ENCODE data around the gene WDR75. TPM values are rescaled to one million over a fixed set of nuclear protein-coding genes. Genes with fewer than 3 reads are reported as not detected.

WDR75 gene
- total and polyA plus RNA-seq, 2 of the 13 experiments (the other 11 are each of a cell fraction or from before 2014, with no cell fraction given) = 63.0 to 74.1 TPM

- TF ChIP-seq ZBTB40 (IDR thresholded peaks at IDR 0.05) = no peak
- TF ChIP-seq ZBTB40 (CRISPR knock-in tag; IDR thresholded peaks at IDR 0.05) = no peak
- no peak for TF ChIP-seq ZNF512B (CRISPR knock-in tag; IDR thresholded peaks at IDR 0.05; ENCODE audit: borderline replicate concordance)
- no peak for TF ChIP-seq PHF21A (CRISPR knock-in tag; IDR thresholded peaks at IDR 0.05)
- TF ChIP-seq SNAPC4 (CRISPR knock-in tag; IDR thresholded peaks at IDR 0.05) = no peak
- no peak for TF ChIP-seq ZNF33A (CRISPR knock-in tag; IDR thresholded peaks at IDR 0.05; ENCODE audit: borderline replicate concordance)
- no peak for TF ChIP-seq HMGA1 (CRISPR knock-in tag; conservative IDR thresholded peaks at IDR 0.05)
- no peak for TF ChIP-seq ZNF354B (CRISPR knock-in tag; IDR thresholded peaks at IDR 0.05)
- no peak for TF ChIP-seq WIZ (CRISPR knock-in tag; IDR thresholded peaks at IDR 0.05)
- no peak for TF ChIP-seq CREBL2 (CRISPR knock-in tag; IDR thresholded peaks at IDR 0.05; ENCODE audit: borderline replicate concordance)
- peak in 1 of 2 experiments; percentile 46; a peak in 1 of 4 replicates for TF ChIP-seq EP300 (IDR thresholded peaks at IDR 0.05; ENCODE audit: low read depth in 2 of 2, low read length in 2 of 2)
- TF ChIP-seq EP300 (CRISPR knock-in tag; IDR thresholded peaks at IDR 0.05; ENCODE audit: borderline replicate concordance) = no peak
Observed at GRCh38 chr2:189502714-189503113, 61.4 kb downstream of the WDR75 start (continued).
